Measurements from ENCODE around the gene SDK1.

DNA sequence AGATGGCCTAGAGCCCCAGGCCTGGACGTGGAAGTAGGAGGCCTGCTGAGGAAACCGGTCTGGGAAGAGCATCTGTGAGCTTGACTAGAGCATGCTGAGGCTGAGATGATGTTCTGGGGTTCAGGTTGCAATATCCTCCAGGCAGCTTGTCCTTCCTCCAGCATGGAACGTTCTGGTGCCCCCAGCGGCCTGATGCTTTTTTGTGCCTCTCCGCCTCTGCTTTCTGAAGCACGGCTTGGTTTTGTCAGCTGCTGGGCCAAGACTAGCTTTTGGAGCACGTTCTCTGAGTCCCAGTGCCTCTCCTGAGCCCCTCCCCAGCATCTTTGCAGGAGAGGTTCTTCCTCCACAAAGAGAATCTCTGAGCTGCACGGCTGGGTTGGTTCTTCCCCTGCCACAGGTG lies 699.1 kb downstream of the SDK1 start:
- no peak for TF ChIP-seq POLR2A (IDR thresholded peaks at IDR 0.05)
- TF ChIP-seq, protein P1, sequence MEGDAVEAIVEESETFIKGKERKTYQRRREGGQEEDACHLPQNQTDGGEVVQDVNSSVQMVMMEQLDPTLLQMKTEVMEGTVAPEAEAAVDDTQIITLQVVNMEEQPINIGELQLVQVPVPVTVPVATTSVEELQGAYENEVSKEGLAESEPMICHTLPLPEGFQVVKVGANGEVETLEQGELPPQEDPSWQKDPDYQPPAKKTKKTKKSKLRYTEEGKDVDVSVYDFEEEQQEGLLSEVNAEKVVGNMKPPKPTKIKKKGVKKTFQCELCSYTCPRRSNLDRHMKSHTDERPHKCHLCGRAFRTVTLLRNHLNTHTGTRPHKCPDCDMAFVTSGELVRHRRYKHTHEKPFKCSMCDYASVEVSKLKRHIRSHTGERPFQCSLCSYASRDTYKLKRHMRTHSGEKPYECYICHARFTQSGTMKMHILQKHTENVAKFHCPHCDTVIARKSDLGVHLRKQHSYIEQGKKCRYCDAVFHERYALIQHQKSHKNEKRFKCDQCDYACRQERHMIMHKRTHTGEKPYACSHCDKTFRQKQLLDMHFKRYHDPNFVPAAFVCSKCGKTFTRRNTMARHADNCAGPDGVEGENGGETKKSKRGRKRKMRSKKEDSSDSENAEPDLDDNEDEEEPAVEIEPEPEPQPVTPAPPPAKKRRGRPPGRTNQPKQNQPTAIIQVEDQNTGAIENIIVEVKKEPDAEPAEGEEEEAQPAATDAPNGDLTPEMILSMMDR (IDR thresholded peaks at IDR 0.05), result no peak

All from uterus (tissue), 2 donors.